ENCODE measurements around the gene FCER1G. TPM values are rescaled to one million over a fixed set of nuclear protein-coding genes. Genes with fewer than 3 reads are reported as not detected.

Gene FCER1G
- total RNA-seq, 1 experiment from 2014 or later = not detected

GRCh38 chr1:161230762-161231161 lies 15.7 kb downstream of the FCER1G start:
- no peak overlapping the region for H3K4me3 ChIP-seq

GRCh38 chr1:161233102-161233501 lies 18.0 kb downstream of the FCER1G start:
- no TSS peak for BruUV-seq (replicated peaks)
- H3K9me2 ChIP-seq (ENCODE audit: insufficient read depth) = no peaks in the 10 kb centered on the region
- H3F3A ChIP-seq (ENCODE audit: insufficient read depth, low read depth) = no peaks in the 10 kb centered on the region
- H3K4me1 ChIP-seq (replicated peaks; ENCODE audit: insufficient read depth) = 0 out of 2 replicates have a peak, but pooled peaks cover 5% of the 10 kb centered on the region
- H3K9me3 ChIP-seq (ENCODE audit: insufficient read depth, low read depth) = no peaks in the 10 kb centered on the region
- H4K20me1 ChIP-seq (ENCODE audit: insufficient read depth) = no peaks in the 10 kb centered on the region; the same call in 1 of the 2 replicates
- intact Hi-C loops (cut with micrococcal nuclease; ENCODE audit: unreplicated experiment) = no loop called here
- H3K4me2 ChIP-seq = no peak overlapping the region
- no peaks in the 10 kb centered on the region for H3K36me3 ChIP-seq (ENCODE audit: low read depth)
- ChIA-PET CTCF (no interaction called here), POLR2A (ENCODE audit: unreplicated experiment) (no interaction called here)
- no peak overlapping the region for H3K27ac ChIP-seq
- no peaks in the 10 kb centered on the region for H3K27me3 ChIP-seq (ENCODE audit: insufficient read depth, low read depth)
- DNase-seq = no peak
- H3K79me2 ChIP-seq (ENCODE audit: low read depth) = no peaks in the 10 kb centered on the region
- no peak overlapping the region for H3K4me3 ChIP-seq
- TF ChIP-seq EZH2 (IDR thresholded peaks at IDR 0.05; ENCODE audit: low read depth) (no peak), CTCF (conservative IDR thresholded peaks at IDR 0.05) (no peak)
- H2AFZ ChIP-seq = no peak overlapping the region

More at GRCh38 chr1:161230762-161231161, 15.7 kb downstream of the FCER1G start:
- Histone ChIP-seq H3K27ac (no peak overlapping the region), H3K4me2 (no peak overlapping the region), H3F3A (ENCODE audit: insufficient read depth, low read depth) (no peaks in the 10 kb centered on the region), H3K9me3 (ENCODE audit: insufficient read depth, low read depth) (no peaks in the 10 kb centered on the region), H3K4me1 (replicated peaks; ENCODE audit: insufficient read depth) (peaks cover 16% of the 10 kb centered on the region), H3K79me2 (ENCODE audit: low read depth) (no peaks in the 10 kb centered on the region), H2AFZ (no peak overlapping the region), H3K9me2 (ENCODE audit: insufficient read depth) (no peaks in the 10 kb centered on the region), H3K27me3 (ENCODE audit: insufficient read depth, low read depth) (no peaks in the 10 kb centered on the region), H3K36me3 (ENCODE audit: low read depth) (no peaks in the 10 kb centered on the region), H4K20me1 (ENCODE audit: insufficient read depth) (no peaks in the 10 kb centered on the region; the same call in 1 of the 2 replicates)
- intact Hi-C loops (cut with micrococcal nuclease; ENCODE audit: unreplicated experiment) = no loop called here
- ChIA-PET CTCF (interaction anchor here (0.5 to 0.6 kb wide), 2 partner anchors 10 to 152 kb away, joined by 3 to 5 read pairs; no protein-coding TSS in a partner anchor), POLR2A (ENCODE audit: unreplicated experiment) (no interaction called here)
- TF ChIP-seq EZH2 (IDR thresholded peaks at IDR 0.05; ENCODE audit: low read depth) (no peak), CTCF (conservative IDR thresholded peaks at IDR 0.05) (no peak)
- no peak for DNase-seq
- BruUV-seq (replicated peaks) = no TSS peak

GRCh38 chr1:161235957-161236775 lies 21.1 kb downstream of the FCER1G start:
- Histone ChIP-seq H3K9me2 (ENCODE audit: insufficient read depth) (no peaks in the 10 kb centered on the region), H3K4me3 (no peak overlapping the region), H3K9me3 (ENCODE audit: insufficient read depth, low read depth) (no peaks in the 10 kb centered on the region), H3K79me2 (ENCODE audit: low read depth) (no peaks in the 10 kb centered on the region), H3K27ac (no peak overlapping the region), H4K20me1 (ENCODE audit: insufficient read depth) (no peaks in the 10 kb centered on the region; the same call in 1 of the 2 replicates), H3K27me3 (ENCODE audit: insufficient read depth, low read depth) (no peaks in the 10 kb centered on the region), H3K4me2 (no peak overlapping the region), H3F3A (ENCODE audit: insufficient read depth, low read depth) (no peaks in the 10 kb centered on the region), H2AFZ (no peak overlapping the region), H3K4me1 (replicated peaks; ENCODE audit: insufficient read depth) (0 out of 2 replicates have a peak, but pooled peaks cover 5% of the 10 kb centered on the region), H3K36me3 (ENCODE audit: low read depth) (no peaks in the 10 kb centered on the region)
- intact Hi-C loops (cut with micrococcal nuclease; ENCODE audit: unreplicated experiment) = no loop called here
- ChIA-PET CTCF (no interaction called here), POLR2A (ENCODE audit: unreplicated experiment) (no interaction called here)
- peak in 1 of 2 experiments; percentile 70 for DNase-seq
- TF ChIP-seq CTCF (conservative IDR thresholded peaks at IDR 0.05) (no peak), EZH2 (IDR thresholded peaks at IDR 0.05; ENCODE audit: low read depth) (no peak)
- no TSS peak for BruUV-seq (replicated peaks)

Measured in PC-9 (cell line).